HepG2 (cell line): ENCODE measurements around the gene B3GAT3. TPM values are rescaled to one million over a fixed set of nuclear protein-coding genes. Genes with fewer than 3 reads are reported as not detected.

Experiments
- KLF6 ChIP-seq: IDR thresholded peaks from 2 replicates; pipeline ENCODE4 v1.8.0; 2016; ENCODE audit warnings: missing biosample characterization, missing genetic modification reagents
- LCORL ChIP-seq, 2 experiments: fragments of 450-650 bp in 1 of 2; sonication (generic) in 1 of 2; formaldehyde crosslinking in 1 of 2; IDR thresholded peaks; 2 replicates each; pipeline versions ENCODE4 v1.5.0 to v1.6.1; 2017 to 2020; ENCODE audit warnings: antibody characterized with exemption in 1 of 2, missing genetic modification reagents in 1 of 2
- MIER3 ChIP-seq: IDR thresholded peaks from 2 replicates; pipeline ENCODE4 v1.6.1; 2016; ENCODE audit warnings: missing compliant biosample characterization, borderline replicate concordance
- MXI1 ChIP-seq: IDR thresholded peaks from 3 replicates; pipeline ENCODE4 v1.6.1; 2012; ENCODE audit warnings: low read depth, low read length, inconsistent platforms, borderline replicate concordance
- RAD21 ChIP-seq: fragments of 450-650 bp; formaldehyde crosslinking; IDR thresholded peaks from 2 replicates; pipeline ENCODE4 v1.5.0; 2020; ENCODE audit warnings: mild to moderate bottlenecking
- RFXANK ChIP-seq: IDR thresholded peaks from 2 replicates; pipeline ENCODE4 v1.6.1; 2016
- ZBTB1 ChIP-seq: sonication (generic); formaldehyde crosslinking; IDR thresholded peaks from 2 replicates; pipeline ENCODE4 v1.4.0; 2020; ENCODE audit warnings: missing genetic modification reagents, borderline replicate concordance
- ZC3H13 ChIP-seq: sonication (generic); formaldehyde crosslinking; IDR thresholded peaks from 2 replicates; pipeline ENCODE4 v1.8.1; 2023; ENCODE audit warnings: mild to moderate bottlenecking, missing genetic modification reagents, moderate library complexity
- ZFP82 ChIP-seq: sonication (generic); formaldehyde crosslinking; IDR thresholded peaks from 2 replicates; pipeline ENCODE4 v1.5.1; 2020; ENCODE audit warnings: mild to moderate bottlenecking, missing genetic modification reagents, borderline replicate concordance
- ZNF337 ChIP-seq: sonication (generic); formaldehyde crosslinking; IDR thresholded peaks from 2 replicates; pipeline ENCODE4 v1.5.1; 2020; ENCODE audit warnings: missing genetic modification reagents, low read depth, mild to moderate bottlenecking, borderline replicate concordance
- ZNF652 ChIP-seq: IDR thresholded peaks from 2 replicates; pipeline ENCODE4 v1.6.1; 2016; ENCODE audit warnings: low read depth, borderline replicate concordance
- polyA plus RNA-seq, 8 experiments: library from polyadenylated mRNA; depleted of rRNA in 3 of 8; stranded (reverse) in 7 of 8; unstranded in 1 of 8; fragments of >200 nt; fragmentation: Illumina TruSeq in 4 of 8; extraction: Trizol in 4 of 8; gene quantifications; 2 replicates each; pipeline versions ENCODE4 v1.2.1 to v1.2.3, GENCODE V29; 2011 to 2016; ENCODE audit warnings: low read depth in 4 of 8, missing spikeins in 1 of 8, mixed read lengths in 1 of 8; ENCODE audit not compliant: insufficient read depth in 1 of 8
- total RNA-seq, 5 experiments: library from RNA; depleted of rRNA; stranded (reverse); fragments of >200 nt; fragmentation: Illumina TruSeq; extraction: Trizol; gene quantifications; 2 replicates each; pipeline ENCODE4 v1.2.3, GENCODE V29; 2016; ENCODE audit warnings: low read depth in 1 of 5
- TF ChIP-seq, protein P1 (sequence below): sonication (generic); formaldehyde crosslinking; IDR thresholded peaks from 2 replicates; pipeline ENCODE4 v1.4.0; 2020; ENCODE audit warnings: missing genetic modification reagents
- TF ChIP-seq, protein P2 (sequence below): IDR thresholded peaks from 2 replicates; pipeline ENCODE4 v1.6.1; 2016; ENCODE audit warnings: control low read depth
- TF ChIP-seq, protein P3 (sequence below): sonication (generic); formaldehyde crosslinking; IDR thresholded peaks from 2 replicates; pipeline ENCODE4 v1.4.0; 2020; ENCODE audit warnings: missing genetic modification reagents
- TF ChIP-seq, protein P4 (sequence below): sonication (generic); formaldehyde crosslinking; IDR thresholded peaks from 2 replicates; pipeline ENCODE4 v1.4.0; 2020; ENCODE audit warnings: missing genetic modification reagents, borderline replicate concordance
- TF ChIP-seq, protein P5 (sequence below): sonication (generic); formaldehyde crosslinking; IDR thresholded peaks from 2 replicates; pipeline ENCODE4 v1.4.0; 2020; ENCODE audit warnings: missing genetic modification reagents, borderline replicate concordance

B3GAT3 gene
- total and polyA plus RNA-seq, 2 of the 13 experiments (the other 11 are each of a cell fraction or from before 2014, with no cell fraction given), result 21.3 to 26.1 TPM

DNA sequence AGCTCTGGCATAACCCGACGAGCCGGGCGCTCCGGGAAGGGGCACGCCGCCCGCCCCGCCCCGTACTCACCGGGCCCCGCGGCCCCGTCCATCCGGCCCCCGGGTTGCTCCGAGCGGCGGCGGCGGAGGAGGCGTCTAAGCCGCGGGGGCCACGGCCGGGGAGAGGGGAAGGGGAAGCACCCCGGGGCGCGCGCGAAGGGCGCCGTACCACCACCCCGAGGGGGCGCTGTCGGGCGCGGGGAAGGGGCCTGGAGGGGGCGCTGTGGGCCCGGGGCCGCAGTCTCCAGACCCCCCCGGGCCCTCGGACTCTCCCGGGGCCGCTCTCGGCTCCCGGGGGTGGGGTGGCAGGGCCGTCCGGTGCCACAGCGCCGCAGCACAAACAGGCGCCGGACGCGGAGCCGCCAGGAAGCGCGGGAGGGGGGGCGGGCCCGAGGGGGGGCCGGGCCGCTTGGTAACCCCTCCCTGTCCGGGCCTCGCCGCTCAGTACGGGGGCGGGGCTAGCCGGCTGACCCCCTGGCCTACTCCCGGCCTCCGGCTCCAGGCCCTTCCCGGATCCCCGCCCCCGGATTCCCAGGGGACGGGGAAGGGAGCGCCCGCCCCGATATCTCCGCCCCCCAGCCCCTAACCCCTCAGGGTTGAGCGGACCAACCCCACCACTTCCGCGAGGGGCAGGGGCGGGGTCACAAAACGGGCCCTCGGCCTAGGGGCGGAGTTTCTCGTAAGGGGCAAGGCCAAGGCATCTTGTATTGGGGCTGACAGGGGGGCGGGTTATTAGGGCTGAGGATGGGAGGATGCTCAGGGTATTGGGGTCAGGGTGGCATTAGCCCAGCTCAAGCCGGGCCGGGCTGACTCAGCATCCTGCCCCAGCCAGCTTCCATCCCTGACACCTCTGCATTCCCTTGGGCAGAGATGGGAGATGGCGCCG is 9.2 kb downstream of the B3GAT3 start, which contains the start of the genes EML3 and ROM1 (continued):
- no peak for TF ChIP-seq LCORL (IDR thresholded peaks at IDR 0.05)
- TF ChIP-seq LCORL (CRISPR knock-in tag; IDR thresholded peaks at IDR 0.05), result peak; percentile 27; the same call in 1 of the 2 replicates
- TF ChIP-seq, protein P1, sequence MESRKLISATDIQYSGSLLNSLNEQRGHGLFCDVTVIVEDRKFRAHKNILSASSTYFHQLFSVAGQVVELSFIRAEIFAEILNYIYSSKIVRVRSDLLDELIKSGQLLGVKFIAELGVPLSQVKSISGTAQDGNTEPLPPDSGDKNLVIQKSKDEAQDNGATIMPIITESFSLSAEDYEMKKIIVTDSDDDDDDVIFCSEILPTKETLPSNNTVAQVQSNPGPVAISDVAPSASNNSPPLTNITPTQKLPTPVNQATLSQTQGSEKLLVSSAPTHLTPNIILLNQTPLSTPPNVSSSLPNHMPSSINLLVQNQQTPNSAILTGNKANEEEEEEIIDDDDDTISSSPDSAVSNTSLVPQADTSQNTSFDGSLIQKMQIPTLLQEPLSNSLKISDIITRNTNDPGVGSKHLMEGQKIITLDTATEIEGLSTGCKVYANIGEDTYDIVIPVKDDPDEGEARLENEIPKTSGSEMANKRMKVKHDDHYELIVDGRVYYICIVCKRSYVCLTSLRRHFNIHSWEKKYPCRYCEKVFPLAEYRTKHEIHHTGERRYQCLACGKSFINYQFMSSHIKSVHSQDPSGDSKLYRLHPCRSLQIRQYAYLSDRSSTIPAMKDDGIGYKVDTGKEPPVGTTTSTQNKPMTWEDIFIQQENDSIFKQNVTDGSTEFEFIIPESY (CRISPR knock-in tag), result 0 out of 2 replicates have a peak, but pooled peaks have one; percentile 9
- 0 out of 2 replicates have a peak, but pooled peaks have one; percentile 28 for TF ChIP-seq ZNF337 (CRISPR knock-in tag)
- 0 out of 2 replicates have a peak, but pooled peaks have one; percentile 17 for TF ChIP-seq KLF6 (CRISPR knock-in tag)
- TF ChIP-seq, protein P2, sequence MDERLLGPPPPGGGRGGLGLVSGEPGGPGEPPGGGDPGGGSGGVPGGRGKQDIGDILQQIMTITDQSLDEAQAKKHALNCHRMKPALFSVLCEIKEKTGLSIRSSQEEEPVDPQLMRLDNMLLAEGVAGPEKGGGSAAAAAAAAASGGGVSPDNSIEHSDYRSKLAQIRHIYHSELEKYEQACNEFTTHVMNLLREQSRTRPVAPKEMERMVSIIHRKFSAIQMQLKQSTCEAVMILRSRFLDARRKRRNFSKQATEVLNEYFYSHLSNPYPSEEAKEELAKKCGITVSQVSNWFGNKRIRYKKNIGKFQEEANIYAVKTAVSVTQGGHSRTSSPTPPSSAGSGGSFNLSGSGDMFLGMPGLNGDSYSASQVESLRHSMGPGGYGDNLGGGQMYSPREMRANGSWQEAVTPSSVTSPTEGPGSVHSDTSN, result no peak
- no peak for TF ChIP-seq ZBTB1 (CRISPR knock-in tag)
- TF ChIP-seq, protein P3, sequence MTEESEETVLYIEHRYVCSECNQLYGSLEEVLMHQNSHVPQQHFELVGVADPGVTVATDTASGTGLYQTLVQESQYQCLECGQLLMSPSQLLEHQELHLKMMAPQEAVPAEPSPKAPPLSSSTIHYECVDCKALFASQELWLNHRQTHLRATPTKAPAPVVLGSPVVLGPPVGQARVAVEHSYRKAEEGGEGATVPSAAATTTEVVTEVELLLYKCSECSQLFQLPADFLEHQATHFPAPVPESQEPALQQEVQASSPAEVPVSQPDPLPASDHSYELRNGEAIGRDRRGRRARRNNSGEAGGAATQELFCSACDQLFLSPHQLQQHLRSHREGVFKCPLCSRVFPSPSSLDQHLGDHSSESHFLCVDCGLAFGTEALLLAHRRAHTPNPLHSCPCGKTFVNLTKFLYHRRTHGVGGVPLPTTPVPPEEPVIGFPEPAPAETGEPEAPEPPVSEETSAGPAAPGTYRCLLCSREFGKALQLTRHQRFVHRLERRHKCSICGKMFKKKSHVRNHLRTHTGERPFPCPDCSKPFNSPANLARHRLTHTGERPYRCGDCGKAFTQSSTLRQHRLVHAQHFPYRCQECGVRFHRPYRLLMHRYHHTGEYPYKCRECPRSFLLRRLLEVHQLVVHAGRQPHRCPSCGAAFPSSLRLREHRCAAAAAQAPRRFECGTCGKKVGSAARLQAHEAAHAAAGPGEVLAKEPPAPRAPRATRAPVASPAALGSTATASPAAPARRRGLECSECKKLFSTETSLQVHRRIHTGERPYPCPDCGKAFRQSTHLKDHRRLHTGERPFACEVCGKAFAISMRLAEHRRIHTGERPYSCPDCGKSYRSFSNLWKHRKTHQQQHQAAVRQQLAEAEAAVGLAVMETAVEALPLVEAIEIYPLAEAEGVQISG (CRISPR knock-in tag), result peak; percentile 67; the same call in 1 of the 2 replicates
- peak; percentile 73 for TF ChIP-seq RAD21 (CRISPR knock-in tag)
- peak; percentile 59; the same call in 1 of the 2 replicates for TF ChIP-seq ZNF652
- TF ChIP-seq ZFP82, result 0 out of 2 replicates have a peak, but pooled peaks have one; percentile 36
- TF ChIP-seq, protein P4, sequence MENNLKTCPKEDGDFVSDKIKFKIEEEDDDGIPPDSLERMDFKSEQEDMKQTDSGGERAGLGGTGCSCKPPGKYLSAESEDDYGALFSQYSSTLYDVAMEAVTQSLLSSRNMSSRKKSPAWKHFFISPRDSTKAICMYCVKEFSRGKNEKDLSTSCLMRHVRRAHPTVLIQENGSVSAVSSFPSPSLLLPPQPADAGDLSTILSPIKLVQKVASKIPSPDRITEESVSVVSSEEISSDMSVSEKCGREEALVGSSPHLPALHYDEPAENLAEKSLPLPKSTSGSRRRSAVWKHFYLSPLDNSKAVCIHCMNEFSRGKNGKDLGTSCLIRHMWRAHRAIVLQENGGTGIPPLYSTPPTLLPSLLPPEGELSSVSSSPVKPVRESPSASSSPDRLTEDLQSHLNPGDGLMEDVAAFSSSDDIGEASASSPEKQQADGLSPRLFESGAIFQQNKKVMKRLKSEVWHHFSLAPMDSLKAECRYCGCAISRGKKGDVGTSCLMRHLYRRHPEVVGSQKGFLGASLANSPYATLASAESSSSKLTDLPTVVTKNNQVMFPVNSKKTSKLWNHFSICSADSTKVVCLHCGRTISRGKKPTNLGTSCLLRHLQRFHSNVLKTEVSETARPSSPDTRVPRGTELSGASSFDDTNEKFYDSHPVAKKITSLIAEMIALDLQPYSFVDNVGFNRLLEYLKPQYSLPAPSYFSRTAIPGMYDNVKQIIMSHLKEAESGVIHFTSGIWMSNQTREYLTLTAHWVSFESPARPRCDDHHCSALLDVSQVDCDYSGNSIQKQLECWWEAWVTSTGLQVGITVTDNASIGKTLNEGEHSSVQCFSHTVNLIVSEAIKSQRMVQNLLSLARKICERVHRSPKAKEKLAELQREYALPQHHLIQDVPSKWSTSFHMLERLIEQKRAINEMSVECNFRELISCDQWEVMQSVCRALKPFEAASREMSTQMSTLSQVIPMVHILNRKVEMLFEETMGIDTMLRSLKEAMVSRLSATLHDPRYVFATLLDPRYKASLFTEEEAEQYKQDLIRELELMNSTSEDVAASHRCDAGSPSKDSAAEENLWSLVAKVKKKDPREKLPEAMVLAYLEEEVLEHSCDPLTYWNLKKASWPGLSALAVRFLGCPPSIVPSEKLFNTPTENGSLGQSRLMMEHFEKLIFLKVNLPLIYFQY (CRISPR knock-in tag), result no peak
- TF ChIP-seq ZC3H13 (CRISPR knock-in tag), result peak; percentile 54; the same call in 1 of the 2 replicates
- peak; percentile 18; the same call in 1 of the 2 replicates for TF ChIP-seq MIER3 (CRISPR knock-in tag)
- TF ChIP-seq MXI1, result no peak
- TF ChIP-seq, protein P5, sequence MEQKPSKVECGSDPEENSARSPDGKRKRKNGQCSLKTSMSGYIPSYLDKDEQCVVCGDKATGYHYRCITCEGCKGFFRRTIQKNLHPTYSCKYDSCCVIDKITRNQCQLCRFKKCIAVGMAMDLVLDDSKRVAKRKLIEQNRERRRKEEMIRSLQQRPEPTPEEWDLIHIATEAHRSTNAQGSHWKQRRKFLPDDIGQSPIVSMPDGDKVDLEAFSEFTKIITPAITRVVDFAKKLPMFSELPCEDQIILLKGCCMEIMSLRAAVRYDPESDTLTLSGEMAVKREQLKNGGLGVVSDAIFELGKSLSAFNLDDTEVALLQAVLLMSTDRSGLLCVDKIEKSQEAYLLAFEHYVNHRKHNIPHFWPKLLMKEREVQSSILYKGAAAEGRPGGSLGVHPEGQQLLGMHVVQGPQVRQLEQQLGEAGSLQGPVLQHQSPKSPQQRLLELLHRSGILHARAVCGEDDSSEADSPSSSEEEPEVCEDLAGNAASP (CRISPR knock-in tag), result 0 out of 2 replicates have a peak, but pooled peaks have one; percentile 27
- no peak for TF ChIP-seq RFXANK
